Thyroid gland (tissue), 4 donors: ENCODE data around the gene CCDC120.

ENCODE experiments used
- CTCF ChIP-seq, 6 experiments: fragments of 200-600 bp in 3 of 6; fragments of 450-650 bp in 3 of 6; sonication (generic) in 3 of 6; IDR thresholded peaks; one replicate each; pipeline ENCODE4 v1.5.1; 2016 to 2019; ENCODE audit warnings: antibody characterized with exemption in 6 of 6, mild to moderate bottlenecking in 2 of 6, inconsistent platforms in 1 of 6, moderate library complexity in 1 of 6
- POLR2A ChIP-seq, 2 donors: fragments of 450-650 bp; IDR thresholded peaks; one replicate each; pipeline ENCODE4 v1.6.1; 2017; ENCODE audit warnings: antibody characterized with exemption in 2 of 2, mild to moderate bottlenecking in 2 of 2, moderate library complexity in 1 of 2

- TF ChIP-seq POLR2A (IDR thresholded peaks at IDR 0.05) (no peak), CTCF (IDR thresholded peaks at IDR 0.05) (no peak)
These were observed 44.8 kb downstream of the CCDC120 start for GRCh38 chrX:49103637-49104036.
